Measurements from ENCODE around the gene PHLDB2.
A peak's percentile ranks its signal among the peaks of the same experiment; 100 is the strongest.

The PHLDB2 gene

DNA sequence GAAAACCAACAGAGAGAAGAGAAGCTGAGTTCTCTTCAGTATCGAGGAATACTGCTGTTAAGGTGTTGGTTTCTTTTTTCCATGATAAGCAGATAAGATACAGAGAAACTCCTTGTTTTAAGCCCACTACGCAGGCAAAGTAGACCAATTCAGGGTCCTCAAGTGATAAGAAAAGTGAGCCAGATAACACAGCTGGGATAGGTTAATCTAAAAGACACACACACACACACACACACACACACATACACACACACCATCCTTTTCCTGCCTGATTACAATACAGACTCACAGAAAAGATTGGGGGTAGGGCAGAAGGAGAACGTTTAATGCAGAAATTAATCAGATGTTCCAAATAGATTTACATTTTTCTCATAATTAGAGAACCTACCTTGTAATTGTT lies 6.5 kb upstream of the PHLDB2 start:
- DNase-seq, result no peak

DNA sequence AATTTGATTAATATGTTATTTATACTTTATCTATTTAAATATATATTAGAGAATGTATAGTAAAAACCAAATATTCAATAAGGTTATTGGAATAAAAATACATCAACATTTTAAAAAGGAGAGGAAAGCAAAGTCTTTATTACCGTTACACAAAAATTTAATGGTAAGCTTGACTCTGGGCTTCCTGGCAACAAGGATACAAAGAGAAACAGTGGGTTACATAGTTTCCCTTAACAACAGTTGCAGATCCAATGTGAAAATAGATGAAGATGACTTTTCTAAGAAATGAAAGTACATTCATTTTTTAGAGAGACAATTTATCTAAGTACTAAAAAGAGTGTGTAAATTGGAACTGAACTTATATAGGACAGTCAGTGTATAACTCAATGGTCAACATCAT lies 6.0 kb upstream of the PHLDB2 start:
- DNase-seq, result no peak

DNA sequence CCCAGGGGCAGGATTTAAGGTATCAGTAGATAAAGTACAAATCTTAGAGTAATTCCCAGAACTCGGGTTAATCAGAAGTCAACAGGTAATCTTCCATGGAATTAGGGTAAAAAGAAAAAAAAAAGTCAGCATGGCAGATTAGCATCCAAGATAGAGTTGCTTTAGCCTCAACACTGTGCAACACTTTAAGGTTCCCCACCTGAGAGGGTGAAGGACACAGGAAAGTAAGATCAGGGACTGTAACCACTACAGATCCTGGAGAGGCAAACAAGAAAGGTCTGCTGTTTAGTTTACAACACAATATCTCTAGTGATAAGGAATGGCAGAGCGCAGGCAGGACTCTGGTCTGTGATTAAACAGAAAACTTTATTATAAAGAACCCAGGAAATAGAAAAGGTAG lies 4.1 kb upstream of the PHLDB2 start:
- no peak for DNase-seq

DNA sequence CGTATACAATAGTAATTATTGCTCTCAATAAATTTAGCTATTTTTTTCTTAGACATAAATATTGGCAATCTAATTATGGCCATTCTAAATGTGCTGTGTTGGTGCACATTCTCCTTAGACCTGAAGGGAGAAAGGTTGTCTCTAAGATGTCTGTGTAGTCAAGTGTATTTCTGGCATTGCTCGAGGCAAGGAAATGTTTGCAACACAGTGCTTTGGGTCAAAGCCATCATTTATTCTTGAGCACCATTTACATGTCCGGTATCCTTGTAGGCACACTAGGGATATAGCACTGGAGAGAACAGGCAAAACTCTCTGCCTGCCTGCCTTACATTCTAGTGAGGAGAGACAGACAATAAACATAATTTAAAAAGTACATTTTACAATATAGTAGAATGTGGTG lies 2.6 kb upstream of the PHLDB2 start:
- DNase-seq, result no peak

DNA sequence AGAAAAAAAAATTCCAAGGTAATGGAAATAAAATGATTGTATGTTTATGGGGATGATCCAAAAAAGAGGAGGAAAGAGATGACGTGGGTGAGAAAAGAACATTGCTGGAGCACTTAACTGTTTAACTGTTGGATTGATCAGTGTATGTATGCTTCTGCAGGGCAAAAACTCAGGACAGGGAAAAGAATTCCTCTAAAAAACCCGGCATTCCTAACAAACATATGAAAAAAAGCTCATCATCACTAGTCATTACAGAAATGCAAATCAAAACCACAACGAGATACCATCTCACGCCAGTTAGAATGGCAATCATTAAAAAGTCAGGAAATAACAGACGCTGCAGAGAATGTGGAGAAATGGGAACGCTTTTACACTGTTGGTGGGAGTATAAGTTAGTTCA lies 1.6 kb upstream of the PHLDB2 start:
- no peak for DNase-seq

DNA sequence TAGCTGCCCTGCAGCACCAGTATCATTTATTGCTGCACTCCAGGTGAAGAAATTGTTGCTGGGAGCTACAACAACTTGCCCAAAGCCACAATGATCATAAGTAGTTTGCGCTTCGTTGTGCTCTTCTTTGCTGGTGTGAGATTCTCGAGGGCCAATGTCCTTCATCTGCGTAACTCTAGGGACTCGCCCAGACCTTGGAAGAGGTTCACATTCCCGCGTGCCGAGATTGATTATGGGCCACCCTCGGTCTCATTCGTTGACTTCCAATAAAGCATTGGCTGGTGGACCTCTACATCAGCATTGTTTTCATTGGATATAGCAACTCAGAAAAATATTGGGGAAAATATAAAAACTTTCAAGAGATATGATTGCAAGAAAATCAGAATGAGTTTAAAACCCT lies 423 bp upstream of the PHLDB2 start:
- no peak for DNase-seq

DNA sequence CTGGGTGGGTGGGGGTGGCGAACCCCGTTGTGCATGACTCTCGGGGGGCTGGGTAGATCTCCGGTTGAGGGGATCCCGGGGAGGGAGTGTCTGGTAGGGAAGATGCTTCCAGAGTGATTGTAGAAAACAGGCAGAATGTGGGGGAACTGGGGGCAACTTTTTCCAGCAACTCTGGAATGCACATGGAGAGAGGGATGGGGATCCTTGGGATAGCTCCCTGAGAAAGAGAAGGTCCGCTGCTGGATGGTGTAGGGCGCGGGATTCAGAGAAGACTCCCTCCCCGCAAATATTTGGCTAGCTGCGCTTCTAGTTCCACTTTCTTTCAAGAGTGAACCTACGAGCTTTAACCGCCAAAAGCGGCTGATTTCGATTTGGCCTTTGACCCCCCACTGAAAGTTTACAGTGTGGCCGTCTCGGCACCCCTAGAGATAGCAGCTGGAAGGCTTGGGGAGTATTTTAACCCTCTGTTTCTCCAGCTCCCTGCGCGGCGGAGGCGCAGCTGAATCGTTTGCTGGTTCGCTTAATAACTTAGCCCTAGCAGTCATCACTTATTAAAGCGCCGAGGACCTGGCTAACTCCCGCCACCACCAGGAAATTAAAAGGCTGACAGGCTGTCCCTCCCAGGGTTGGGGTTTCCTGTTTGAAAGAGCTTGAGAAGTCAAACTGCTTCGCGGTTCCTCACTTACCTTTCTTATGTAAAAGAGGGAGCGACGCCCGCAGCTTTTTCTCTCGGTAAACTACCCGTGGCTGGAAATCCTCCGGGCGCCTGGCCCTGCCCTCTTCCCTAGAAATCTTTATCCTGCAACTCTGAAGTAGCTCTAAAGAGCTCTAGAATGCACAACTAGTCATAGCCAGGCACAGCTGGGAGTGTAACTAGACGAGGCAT lies 1.2 kb downstream of the PHLDB2 start:
- peak; percentile 30 for DNase-seq

DNA sequence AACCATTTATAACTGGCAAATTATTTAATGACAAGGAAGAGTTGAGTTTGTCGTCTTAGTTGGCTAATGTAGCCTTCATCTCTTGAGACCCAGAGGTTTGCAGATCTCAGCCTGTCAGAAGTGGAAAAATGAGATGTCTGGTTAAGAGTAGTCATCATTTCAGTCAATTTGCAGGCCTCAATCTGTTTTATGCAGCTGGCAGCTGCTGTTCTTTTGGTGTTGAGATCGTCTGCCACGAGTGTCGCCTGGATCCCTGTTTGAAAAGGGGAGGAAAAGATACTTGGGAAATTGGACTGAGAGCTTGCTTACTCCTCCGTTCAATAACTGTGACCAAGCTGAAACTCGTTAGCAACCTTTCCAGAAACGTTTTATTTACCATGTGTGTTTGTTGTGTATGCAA lies 2.3 kb downstream of the PHLDB2 start:
- no peak for DNase-seq

DNA sequence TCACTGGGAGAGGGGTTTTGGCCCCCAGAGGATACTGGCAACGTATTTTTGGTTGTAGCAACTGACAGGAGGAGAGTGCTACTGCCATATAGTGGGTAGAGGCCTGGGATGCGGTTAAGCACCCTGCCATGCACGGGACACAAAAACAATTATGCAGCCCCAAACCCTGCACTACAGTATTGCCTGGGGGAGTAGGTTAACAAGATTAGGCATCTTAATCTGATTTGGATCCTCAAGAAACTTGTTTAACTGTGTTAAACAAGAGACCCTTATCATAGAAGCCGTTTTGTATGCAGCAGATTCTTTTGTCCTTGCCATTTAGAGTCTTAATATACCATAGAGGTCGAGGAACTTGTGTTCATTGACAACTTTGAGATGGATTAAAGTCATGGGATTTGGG lies 3.4 kb downstream of the PHLDB2 start:
- no peak for DNase-seq

DNA sequence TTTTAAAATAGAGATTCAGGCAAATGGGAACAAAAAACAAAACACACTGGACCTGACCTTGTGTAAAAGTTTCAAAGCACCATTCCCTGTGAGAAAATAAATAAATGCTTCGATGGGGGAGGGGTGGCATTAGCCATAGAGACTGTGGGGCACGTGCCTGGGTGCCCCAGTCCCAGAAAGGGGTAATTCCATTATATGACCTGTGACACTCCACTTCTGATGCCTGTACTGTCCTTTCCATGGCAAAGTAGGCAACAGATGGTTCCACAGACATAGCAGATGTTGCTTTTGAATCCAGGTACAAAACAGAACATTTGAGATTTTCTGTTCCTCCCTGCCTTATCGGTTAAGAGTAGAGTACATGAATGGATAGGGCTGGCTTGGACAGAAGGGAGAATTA lies 3.9 kb downstream of the PHLDB2 start:
- no peak for DNase-seq

DNA sequence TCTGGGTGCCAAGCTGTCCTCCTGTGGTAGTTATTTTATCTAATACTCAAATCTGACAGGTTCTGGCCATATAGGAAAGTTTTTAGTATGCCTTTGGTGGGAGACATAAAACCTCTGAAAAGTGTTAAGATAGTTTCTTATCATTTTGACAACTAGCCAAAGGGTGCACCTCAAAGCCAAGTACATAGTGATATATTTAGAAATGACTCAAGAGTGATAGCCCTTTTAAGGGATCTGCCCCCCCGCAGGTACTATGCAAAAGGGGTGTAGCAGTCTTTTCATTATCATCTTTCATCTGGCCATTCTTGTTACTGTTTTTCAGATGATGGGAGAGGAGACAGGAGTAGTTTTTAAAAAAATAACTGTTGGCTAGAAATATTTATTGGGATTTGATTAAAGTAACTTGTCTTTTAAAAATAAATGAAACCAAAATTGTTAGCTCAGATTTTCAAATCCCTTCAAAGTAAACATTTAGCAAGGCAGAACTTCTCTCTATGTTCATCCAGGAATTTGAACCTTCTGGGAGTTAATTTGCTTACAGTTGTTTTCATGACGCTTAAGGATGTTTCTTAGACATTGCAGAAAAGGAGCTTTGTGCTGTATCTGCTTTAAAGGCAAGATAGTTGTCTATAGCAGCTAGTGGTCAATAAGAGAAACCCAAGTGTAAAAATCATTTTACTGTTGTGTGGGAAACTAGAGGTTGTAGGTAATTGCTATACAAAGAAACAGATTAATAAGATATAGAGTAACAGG lies 5.1 kb downstream of the PHLDB2 start:
- DNase-seq, result no peak

DNA sequence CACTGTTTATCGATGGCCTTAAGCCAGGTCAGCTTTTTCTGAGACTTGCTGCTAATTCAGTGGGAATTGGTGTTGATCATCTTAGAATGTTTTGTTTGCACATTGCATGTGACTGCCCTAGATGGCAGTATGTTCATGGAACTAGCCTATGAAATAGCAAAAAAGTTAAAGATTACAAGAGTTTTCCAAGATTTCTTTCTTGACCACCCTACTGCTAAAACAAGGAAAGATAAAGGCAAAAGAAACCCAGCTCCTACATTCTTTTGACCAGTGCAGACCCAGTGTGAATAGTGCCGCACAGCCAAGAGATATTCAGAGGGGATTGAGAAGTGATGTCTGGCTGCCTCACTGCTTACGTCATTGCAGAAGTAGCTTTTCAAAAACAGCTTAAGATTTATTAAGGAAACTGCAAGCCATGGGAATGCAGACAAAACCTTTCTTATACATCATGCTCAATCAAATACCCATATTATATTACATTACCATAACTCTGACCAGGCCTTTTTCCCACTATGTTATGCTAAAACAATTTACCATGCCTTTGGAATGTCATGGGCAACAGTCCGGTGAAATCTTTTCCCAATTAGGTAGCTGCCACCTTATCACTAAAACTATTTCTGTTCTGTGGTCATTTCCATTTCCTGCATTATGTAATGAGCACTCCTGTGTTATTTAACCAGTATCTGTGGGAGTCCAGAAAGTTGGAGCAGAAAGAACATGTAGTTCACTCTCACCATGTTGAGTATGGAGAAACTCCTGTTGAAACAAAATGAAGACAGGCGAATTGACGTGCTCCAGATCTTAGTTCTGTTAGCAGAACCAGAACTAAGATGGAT lies 6.0 kb downstream of the PHLDB2 start:
- no peak for DNase-seq

DNA sequence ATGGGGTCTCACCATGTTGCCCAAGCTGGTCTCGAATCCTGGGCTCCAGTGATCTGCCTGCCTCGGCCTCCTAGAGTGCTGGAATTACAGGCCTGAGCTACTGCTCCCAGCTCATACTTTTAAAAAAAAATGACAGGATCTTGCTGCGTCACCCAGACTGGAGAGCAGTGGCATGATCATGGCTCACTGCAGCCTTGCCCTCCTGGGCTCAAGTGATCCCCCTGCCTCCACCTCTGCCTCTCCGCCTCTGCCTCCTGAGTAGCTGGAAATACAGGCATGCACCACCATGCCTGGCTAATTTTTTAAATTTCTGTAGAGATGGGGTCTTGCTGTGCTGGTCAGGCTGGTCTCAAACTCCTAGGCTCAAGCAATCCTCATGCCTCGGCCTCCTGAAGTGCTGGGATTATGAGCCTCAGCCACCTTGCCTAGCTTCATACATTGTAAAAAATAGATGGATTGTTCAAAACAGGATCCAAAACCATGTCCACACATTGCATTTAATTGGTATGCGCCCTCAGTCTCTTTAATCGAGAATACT lies 8.9 kb downstream of the PHLDB2 start:
- no peak for DNase-seq

DNA sequence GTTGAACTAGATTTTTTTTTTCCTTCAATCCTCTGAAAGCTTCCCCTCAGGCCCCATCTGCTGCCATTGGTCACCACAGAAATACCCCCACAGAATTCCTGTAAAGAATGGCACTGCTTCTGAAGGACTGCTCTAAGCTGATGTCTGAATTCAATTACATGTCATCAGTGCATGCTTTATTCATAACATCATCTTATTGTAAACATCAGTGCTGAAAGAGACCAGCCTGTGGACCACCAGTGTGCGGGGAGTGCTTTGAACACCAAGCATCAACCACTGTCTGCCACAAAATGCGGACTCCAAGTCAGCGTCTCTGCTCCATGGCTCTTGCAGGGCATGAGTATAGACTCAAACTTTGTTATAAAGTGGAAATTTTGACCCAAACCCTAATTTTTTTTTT lies 11.6 kb downstream of the PHLDB2 start:
- DNase-seq, result no peak

DNA sequence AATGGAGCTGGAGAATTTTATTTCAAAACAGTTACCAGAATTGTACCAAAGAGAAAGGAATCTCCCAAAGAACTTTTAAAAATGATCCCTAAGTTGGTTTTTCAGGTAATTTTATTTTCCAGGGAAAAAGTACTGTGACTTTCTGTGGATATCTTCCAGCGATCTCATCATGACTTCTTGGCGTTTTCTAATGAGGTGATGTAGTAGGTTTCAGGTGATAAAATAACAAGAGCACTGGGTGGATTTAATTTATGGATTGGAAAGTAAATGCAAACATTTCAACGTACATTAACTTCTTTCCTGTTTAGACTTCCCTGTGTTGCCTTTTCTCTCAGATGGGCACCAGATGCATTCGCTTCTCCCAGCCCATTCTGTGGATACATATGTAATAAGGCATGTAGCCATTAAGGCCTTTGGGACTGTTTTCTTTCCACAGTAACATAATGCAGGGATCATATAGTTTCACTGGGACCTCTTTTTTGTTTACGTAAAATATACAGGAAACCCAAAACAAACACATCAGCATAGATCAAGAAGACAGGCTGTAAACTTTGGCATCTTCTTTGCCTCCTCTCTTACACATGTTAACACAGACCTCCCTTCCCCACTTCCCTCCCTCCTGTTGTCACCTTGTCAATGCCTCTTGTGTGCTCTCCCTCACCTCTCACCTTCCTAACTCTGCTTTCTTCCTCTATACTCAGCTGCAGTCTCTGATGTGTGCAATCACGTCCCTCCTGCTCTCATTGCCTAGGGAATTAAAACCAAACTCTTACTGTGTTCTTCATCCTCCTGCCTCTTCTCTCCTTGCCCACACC lies 13.0 kb downstream of the PHLDB2 start:
- DNase-seq, result no peak

DNA sequence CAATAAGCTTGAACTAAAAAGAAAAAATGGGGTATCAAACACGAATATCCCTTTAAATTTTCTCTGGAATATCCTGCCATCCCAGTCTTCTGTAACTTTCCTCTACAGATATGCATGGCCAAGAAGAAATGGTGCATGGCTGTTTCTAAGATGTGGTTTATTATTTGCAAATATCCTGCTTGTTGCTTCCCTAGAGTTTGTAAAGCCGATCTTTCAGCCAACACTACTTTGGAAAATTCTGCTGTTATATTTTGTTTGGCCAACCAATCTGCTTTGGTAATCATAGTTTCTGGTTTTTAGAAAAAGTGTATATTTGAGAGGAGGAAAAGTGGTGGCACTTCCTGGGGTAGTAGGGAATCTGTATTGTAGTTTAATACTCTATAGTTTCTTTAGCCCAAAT lies 13.9 kb downstream of the PHLDB2 start:
- DNase-seq, result no peak

DNA sequence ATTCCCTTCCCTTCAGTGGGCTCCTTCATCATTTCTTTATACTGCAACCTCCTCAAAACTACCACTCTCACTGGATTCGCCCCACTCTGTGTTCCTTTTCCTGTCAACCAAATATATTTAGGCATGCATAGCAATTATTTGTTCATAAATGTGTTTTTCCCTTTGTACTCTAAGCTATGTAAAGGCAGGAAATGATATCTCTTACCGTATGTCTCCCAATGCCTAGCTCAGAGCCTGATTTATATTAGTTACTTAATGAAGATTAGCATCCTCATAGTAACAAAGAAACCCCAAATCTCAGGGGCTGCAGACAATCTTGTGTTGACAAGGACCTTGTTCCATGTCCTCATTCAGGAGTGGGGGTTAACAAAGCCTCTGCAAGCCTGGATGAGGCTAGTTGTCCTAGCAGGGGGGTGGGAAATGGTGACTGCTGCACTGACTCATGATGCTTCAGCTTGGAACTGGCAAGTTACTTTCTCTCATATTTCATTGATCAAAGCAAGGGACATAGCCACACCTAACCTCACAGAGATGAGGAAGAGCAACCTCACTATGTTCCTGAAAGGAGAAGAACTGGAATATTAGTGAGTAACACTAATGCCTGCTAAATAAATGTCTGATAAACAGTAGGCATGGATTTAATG lies 15.2 kb downstream of the PHLDB2 start:
- no peak for DNase-seq

DNA sequence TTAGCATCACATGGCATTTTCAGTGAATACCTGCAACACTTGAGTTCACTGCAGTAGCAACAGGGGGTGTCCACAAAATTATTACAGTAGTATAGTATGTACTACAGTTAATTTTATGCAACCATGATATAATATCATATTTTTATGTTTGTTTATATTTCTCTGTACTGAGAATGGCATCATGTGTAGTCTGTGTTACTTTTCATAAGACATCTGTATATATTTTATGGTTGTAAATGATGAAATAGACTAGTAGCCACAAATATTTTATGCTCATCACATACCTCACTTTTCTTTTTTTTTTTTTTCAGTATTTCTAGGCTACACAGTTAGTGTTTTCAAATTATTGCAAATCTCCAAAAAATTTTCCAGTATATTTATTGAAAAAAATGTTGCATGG lies 22.4 kb downstream of the PHLDB2 start:
- no peak for DNase-seq

DNA sequence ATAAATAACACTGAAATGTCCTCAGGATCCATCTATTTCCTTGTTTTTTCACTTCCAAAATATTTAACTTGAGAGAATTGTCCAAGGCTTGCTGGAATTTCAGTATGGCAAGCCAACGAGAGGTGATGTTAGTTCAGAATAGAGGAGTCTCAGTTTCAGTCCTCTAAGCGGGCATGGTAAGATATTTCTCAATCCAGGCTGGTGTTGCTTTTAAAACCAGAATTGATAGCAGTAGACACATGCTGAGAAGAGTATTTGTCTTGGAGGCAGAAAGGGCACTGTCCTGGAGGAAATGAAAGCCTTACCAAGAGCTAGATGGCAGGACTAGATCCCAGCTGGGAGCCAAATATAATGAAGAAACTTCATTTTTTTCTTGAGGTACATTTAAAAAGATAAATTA lies 23.1 kb downstream of the PHLDB2 start:
- no peak for DNase-seq

DNA sequence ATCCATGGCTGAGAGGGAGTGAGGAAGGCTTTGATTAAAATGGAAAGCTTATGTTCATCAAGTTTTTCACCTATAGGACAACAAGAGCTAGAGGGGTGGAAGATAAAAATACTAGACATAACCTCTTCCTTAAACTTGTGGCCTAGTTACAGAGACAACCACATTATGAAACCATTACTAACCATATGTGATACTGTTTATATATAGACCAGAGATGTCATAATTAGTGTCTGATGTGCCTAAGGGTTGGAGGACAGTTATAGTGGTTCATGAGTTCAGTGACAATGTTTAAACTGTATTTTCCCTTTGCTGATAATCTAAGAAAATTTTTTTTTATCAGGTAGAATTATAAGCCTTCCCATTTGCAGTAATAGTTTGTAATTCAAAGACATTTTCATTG lies 23.7 kb downstream of the PHLDB2 start:
- DNase-seq, result no peak

DNA sequence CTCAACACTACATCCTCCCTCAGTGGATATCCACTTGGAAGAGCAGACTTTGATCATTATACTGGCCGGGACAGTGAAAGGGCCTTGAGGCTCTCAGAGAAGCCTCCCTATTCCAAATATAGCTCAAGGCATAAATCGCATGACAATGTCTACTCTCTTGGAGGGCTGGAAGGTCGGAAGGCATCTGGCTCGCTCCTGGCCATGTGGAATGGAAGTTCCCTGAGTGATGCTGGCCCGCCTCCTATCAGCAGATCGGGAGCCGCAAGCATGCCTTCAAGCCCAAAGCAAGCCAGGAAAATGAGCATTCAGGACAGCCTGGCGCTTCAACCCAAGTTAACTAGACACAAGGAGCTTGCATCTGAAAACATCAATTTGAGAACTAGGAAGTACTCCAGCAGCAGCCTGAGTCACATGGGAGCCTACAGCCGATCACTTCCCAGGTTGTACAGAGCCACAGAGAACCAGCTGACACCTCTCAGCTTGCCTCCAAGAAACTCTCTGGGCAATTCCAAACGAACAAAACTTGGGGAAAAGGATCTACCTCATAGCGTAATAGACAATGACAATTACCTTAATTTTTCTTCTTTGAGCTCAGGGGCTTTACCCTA lies 25.4 kb downstream of the PHLDB2 start:
- DNase-seq, result no peak

Data from activated CD4-positive, alpha-beta T cell treated with anti-CD3 and anti-CD28 coated beads for 1 hour (primary cell).